ENCODE results near the gene CPED1.

GRCh38 chr7:121302214-121302745, 313.8 kb downstream of the CPED1 start:
- no peak for TF ChIP-seq POLR2A (IDR thresholded peaks at IDR 0.05)
- TF ChIP-seq CTCF (IDR thresholded peaks at IDR 0.05), result no peak

Data from testis (tissue), 2 donors.